MCF 10A (cell line): ENCODE measurements around the gene RNF114. TPM values are rescaled to one million over a fixed set of nuclear protein-coding genes. Genes with fewer than 3 reads are reported as not detected.
"Not testable (repeated sequence)": the region's sequence is repeated elsewhere in the genome, so short reads cannot be mapped to it uniquely, and the experiment has no call there.

Experiments
- BruUV-seq: library from RNA; stranded (reverse); fragments of 400-500 nt; replicated peaks from 2 replicates; lab custom pipeline; 2021; lab: Mats Ljungman, UMichigan
- CTCF ChIA-PET: fragments of 300-600 bp; sonication (Branson Sonifier 250); formaldehyde crosslinking; extraction: SDS; loops from one replicate; lab custom pipeline; 2021; ENCODE audit warnings: antibody characterized with exemption, inconsistent platforms; lab: Yijun Ruan, JAX
- POLR2A ChIA-PET: fragments of 300-600, 350-650 bp; sonication (Branson Sonifier 250); formaldehyde crosslinking; extraction: SDS; loops from one replicate; lab custom pipeline; 2020; ENCODE audit warnings: antibody characterized with exemption, inconsistent platforms; lab: Yijun Ruan, JAX
- DNase-seq: peaks from one replicate; pipeline ENCODE4 v3.0.0-alpha.2; 2018; ENCODE audit not compliant: unreplicated experiment
- H3K27ac Mint-ChIP-seq: one replicate; pipeline ENCODE4 v1.8.0; 2022; ENCODE audit warnings: mild to moderate bottlenecking, low read depth, mixed read lengths; ENCODE audit not compliant: unreplicated experiment
- H3K27me3 Mint-ChIP-seq: one replicate; pipeline ENCODE4 v1.8.0; 2022; ENCODE audit warnings: mixed read lengths; ENCODE audit not compliant: insufficient read depth, unreplicated experiment
- H3K36me3 Mint-ChIP-seq: one replicate; pipeline ENCODE4 v1.8.0; 2022; ENCODE audit warnings: mild to moderate bottlenecking, moderate library complexity, mixed read lengths; ENCODE audit not compliant: insufficient read depth, unreplicated experiment
- H3K4me1 Mint-ChIP-seq: one replicate; pipeline ENCODE4 v1.8.0; 2022; ENCODE audit warnings: mixed read lengths; ENCODE audit not compliant: insufficient read depth, unreplicated experiment
- H3K4me3 Mint-ChIP-seq: one replicate; pipeline ENCODE4 v1.8.0; 2022; ENCODE audit warnings: mild to moderate bottlenecking, moderate library complexity, mixed read lengths; ENCODE audit not compliant: unreplicated experiment
- H3K9me3 Mint-ChIP-seq: one replicate; pipeline ENCODE4 v1.8.0; 2022; ENCODE audit warnings: mixed read lengths; ENCODE audit not compliant: unreplicated experiment
- CTCF ChIP-seq: fragments of 200-600 bp; IDR thresholded peaks from one replicate; pipeline ENCODE4 v1.8.0; 2022; ENCODE audit warnings: antibody characterized with exemption, mild to moderate bottlenecking; ENCODE audit not compliant: unreplicated experiment
- intact Hi-C: fragments of 100-400 bp; cut with micrococcal nuclease; formaldehyde crosslinking; loops from 2 replicates; pipeline ENCODE4 v1.14.1; 2022
- total RNA-seq: library from RNA; stranded (reverse); gene quantifications from 2 replicates; pipeline ENCODE4 v1.2.3, GENCODE V29; 2022

Gene RNF114
- total RNA-seq, 1 experiment from 2014 or later, result 48.6 TPM

GRCh38 chr20:49948178-49948577 is 12.0 kb downstream of the RNF114 start:
- ChIA-PET POLR2A (interaction anchor here (3.6 kb wide), 1 partner anchor 11 kb away, joined by 24 read pairs; the partner anchor contains the start of gene RNF114), CTCF (interaction anchor here (0.6 to 3.3 kb wide), 3 partner anchors 26 to 123 kb away, joined by 4 to 12 read pairs (median 10); no protein-coding TSS in a partner anchor)
- Mint-ChIP-seq H3K27me3 (no peaks in the 10 kb centered on the region), H3K36me3 (peaks cover 98% of the 10 kb centered on the region), H3K27ac (no peak overlapping the region), H3K4me1 (peaks cover 11% of the 10 kb centered on the region), H3K9me3 (no peaks in the 10 kb centered on the region), H3K4me3 (no peak overlapping the region)
- no peak for DNase-seq
- intact Hi-C loops, result no loop called here
- TF ChIP-seq CTCF, result no peak
- no TSS peak for BruUV-seq

- ChIA-PET CTCF (interaction anchor here (3.3 kb wide), 1 partner anchor 29 kb away, joined by 12 read pairs; no protein-coding TSS in a partner anchor), POLR2A (interaction anchor here (0.6 to 1.3 kb wide), 2 partner anchors 10 to 221 kb away, joined by 4 to 5 read pairs; no protein-coding TSS in a partner anchor)
- Mint-ChIP-seq H3K9me3 (no peaks in the 10 kb centered on the region), H3K36me3 (peaks cover 99% of the 10 kb centered on the region), H3K27ac (no peak overlapping the region), H3K4me1 (peaks cover 11% of the 10 kb centered on the region), H3K4me3 (no peak overlapping the region), H3K27me3 (no peaks in the 10 kb centered on the region)
- intact Hi-C loops, result no loop called here
- no peak for DNase-seq
- TF ChIP-seq CTCF, result no peak
- no TSS peak for BruUV-seq
These were observed 12.8 kb downstream of the RNF114 start for GRCh38 chr20:49948809-49949507.

- intact Hi-C loops, result no loop called here
- ChIA-PET CTCF (interaction anchor here (0.6 to 3.3 kb wide), 4 partner anchors 27 to 609 kb away, joined by 3 to 12 read pairs (median 4); no protein-coding TSS in a partner anchor), POLR2A (interaction anchor here (1.1 to 1.5 kb wide), 2 partner anchors 13 to 14 kb away, joined by 4 to 11 read pairs; no protein-coding TSS in a partner anchor)
- no TSS peak for BruUV-seq
- TF ChIP-seq CTCF, result no peak
- Mint-ChIP-seq H3K9me3 (no peaks in the 10 kb centered on the region), H3K4me3 (no peak overlapping the region), H3K36me3 (peaks cover 93% of the 10 kb centered on the region), H3K27me3 (no peaks in the 10 kb centered on the region), H3K4me1 (peaks cover 11% of the 10 kb centered on the region), H3K27ac (no peak overlapping the region)
- DNase-seq, result peak; percentile 42
These were observed 15.0 kb downstream of the RNF114 start for GRCh38 chr20:49951151-49951550.

- no peaks in the 10 kb centered on the region for H3K9me3 Mint-ChIP-seq
- no peak overlapping the region for H3K27ac Mint-ChIP-seq
- no peaks in the 10 kb centered on the region for H3K27me3 Mint-ChIP-seq
- H3K36me3 Mint-ChIP-seq, result peaks cover 73% of the 10 kb centered on the region
- intact Hi-C loops, result no loop called here
- no TSS peak for BruUV-seq
- no peak for TF ChIP-seq CTCF
- ChIA-PET POLR2A (interaction anchor here (1.3 kb wide), 1 partner anchor 16 kb away, joined by 3 read pairs; no protein-coding TSS in a partner anchor), CTCF (interaction anchor here (0.6 to 1.5 kb wide), 2 partner anchors 10 to 23 kb away, joined by 4 to 5 read pairs; no protein-coding TSS in a partner anchor)
- DNase-seq, result no peak
- no peak overlapping the region for H3K4me3 Mint-ChIP-seq
- peaks cover 11% of the 10 kb centered on the region for H3K4me1 Mint-ChIP-seq
These were observed 19.0 kb downstream of the RNF114 start for GRCh38 chr20:49955167-49955566.

GRCh38 chr20:49955830-49956396 is 19.7 kb downstream of the RNF114 start:
- BruUV-seq, intact Hi-C loops, H3K9me3 Mint-ChIP-seq, H3K4me1 Mint-ChIP-seq, DNase-seq, H3K27me3 Mint-ChIP-seq, H3K27ac Mint-ChIP-seq, H3K4me3 Mint-ChIP-seq: not testable (repeated sequence)
- ChIA-PET POLR2A (interaction anchor here (0.7 to 1.3 kb wide), 2 partner anchors 15 to 471 kb away, joined by 3 to 4 read pairs; no protein-coding TSS in a partner anchor), CTCF (interaction anchor here (0.7 to 1.5 kb wide), 3 partner anchors 9 to 129 kb away, joined by 4 to 5 read pairs (median 4); no protein-coding TSS in a partner anchor)
- peaks cover 65% of the 10 kb centered on the region for H3K36me3 Mint-ChIP-seq
